Tibial artery (tissue), 4 donors: Measurements from ENCODE around the gene HELZ2.

Experiments
- DNase-seq, 2 donors: peaks; one replicate each; pipeline ENCODE4 v3.0.0-alpha.2; 2019
- H3K27ac ChIP-seq, 2 donors: fragments of 200-600 bp; sonication (generic) in 1 of 2; 1 replicate in 1 of 2; 2 replicates in 1 of 2; pipeline ENCODE4 v1.5.1; 2018 to 2019; ENCODE audit warnings: mild to moderate bottlenecking in 1 of 2
- H3K27me3 ChIP-seq, 2 donors: fragments of 200-600 bp; sonication (generic) in 1 of 2; one replicate each; pipeline versions ENCODE4 v1.5.1 to v1.6.0; 2016 to 2019
- H3K36me3 ChIP-seq, 3 donors: fragments of 200-600 bp; sonication (generic) in 2 of 3; one replicate each; pipeline ENCODE4 v1.5.1; 2016 to 2019; ENCODE audit warnings: mild to moderate bottlenecking in 2 of 3
- H3K4me1 ChIP-seq, 4 donors: fragments of 200-600 bp; sonication (generic) in 2 of 4; 1 replicate in 3 of 4; 2 replicates in 1 of 4; pipeline ENCODE4 v1.5.1; 2016 to 2019
- H3K4me3 ChIP-seq, 2 donors: fragments of 200-600 bp; sonication (generic) in 1 of 2; 1 replicate in 1 of 2; 2 replicates in 1 of 2; pipeline ENCODE4 v1.5.1; 2018 to 2019; ENCODE audit warnings: mild to moderate bottlenecking in 2 of 2
- H3K9me3 ChIP-seq, 3 donors: fragments of 200-600 bp; sonication (generic) in 1 of 3; one replicate each; pipeline ENCODE4 v1.5.1; 2016 to 2019
- intact Hi-C: fragments of 100-400 bp; cut with DNase I; formaldehyde crosslinking; loops from one replicate; pipeline ENCODE4 v1.15.0; 2023; ENCODE audit warnings: low total_unique reads
- TF ChIP-seq, protein P1 (sequence below), 2 experiments: fragments of 200-600 bp in 1 of 2; fragments of 450-650 bp in 1 of 2; IDR thresholded peaks; one replicate each; pipeline ENCODE4 v1.5.1; 2017 to 2019; ENCODE audit warnings: antibody characterized with exemption in 2 of 2, mild to moderate bottlenecking in 1 of 2, moderate library complexity in 1 of 2

Gene HELZ2

DNA sequence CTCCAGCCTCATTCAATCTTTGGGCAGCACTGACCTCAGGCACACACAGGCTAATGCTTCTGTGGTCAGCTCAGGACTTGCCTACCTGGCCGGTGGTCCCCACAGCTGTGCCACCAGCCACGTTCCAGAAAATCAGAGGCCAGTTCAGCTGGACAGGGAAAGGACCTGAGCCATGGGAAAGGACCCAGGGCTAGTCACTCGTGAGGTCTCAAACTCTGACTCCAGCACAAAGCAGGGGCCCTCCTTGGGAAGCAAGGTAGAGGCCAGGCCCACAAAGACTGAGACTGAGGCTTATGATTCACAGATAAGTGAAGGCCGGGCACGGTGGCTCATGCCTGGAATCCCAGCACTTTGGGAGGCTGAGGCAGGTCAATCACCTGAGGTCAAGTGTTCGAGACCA lies 22.4 kb upstream of the HELZ2 start:
- intact Hi-C loops, result no loop called here
- no peak overlapping the region for H3K27ac ChIP-seq
- TF ChIP-seq, protein P1, sequence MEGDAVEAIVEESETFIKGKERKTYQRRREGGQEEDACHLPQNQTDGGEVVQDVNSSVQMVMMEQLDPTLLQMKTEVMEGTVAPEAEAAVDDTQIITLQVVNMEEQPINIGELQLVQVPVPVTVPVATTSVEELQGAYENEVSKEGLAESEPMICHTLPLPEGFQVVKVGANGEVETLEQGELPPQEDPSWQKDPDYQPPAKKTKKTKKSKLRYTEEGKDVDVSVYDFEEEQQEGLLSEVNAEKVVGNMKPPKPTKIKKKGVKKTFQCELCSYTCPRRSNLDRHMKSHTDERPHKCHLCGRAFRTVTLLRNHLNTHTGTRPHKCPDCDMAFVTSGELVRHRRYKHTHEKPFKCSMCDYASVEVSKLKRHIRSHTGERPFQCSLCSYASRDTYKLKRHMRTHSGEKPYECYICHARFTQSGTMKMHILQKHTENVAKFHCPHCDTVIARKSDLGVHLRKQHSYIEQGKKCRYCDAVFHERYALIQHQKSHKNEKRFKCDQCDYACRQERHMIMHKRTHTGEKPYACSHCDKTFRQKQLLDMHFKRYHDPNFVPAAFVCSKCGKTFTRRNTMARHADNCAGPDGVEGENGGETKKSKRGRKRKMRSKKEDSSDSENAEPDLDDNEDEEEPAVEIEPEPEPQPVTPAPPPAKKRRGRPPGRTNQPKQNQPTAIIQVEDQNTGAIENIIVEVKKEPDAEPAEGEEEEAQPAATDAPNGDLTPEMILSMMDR (IDR thresholded peaks at IDR 0.05), result no peak
- no peaks in the 10 kb centered on the region for H3K9me3 ChIP-seq
- H3K4me3 ChIP-seq, result no peak overlapping the region
- no peaks in the 10 kb centered on the region for H3K4me1 ChIP-seq
- H3K27me3 ChIP-seq, result no peaks in the 10 kb centered on the region
- peaks cover 45 to 93% (median 71%) of the 10 kb centered on the region in 3 donors for H3K36me3 ChIP-seq
- DNase-seq, result no peak

DNA sequence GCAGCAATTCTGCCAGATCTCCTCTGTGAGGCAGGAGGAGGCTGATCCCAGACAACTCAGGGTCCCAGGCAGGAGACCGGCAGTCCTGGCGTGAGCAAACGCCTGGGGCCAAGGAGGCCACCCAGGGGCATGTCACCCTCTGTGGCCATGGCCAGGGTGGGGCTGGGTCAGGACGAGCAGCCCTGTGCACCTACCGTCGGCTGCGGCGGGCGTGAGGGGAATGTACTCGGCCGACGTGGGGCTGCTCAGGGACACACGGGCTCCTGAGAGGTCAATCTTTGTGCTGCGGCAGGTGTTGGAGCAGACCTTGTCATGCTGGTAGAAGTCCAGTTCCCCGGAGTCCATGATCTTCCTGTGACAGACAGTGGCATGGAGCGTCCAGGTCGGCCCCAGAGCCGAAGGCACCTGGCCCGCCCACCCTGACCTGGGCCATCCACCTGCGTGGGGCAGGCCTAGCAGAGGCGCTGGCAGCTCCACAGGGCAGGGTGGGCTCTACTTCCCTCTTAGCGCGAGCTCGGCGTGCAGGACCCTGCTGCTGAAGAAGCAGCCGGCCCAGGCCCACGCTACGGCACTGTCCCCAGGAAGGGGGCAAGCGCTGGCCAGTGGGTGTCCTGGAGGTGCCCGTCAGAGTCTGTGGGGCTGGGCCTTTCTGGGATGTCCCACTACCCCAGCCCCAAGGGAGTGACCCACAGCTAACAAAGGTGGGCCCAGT lies 21.5 kb upstream of the HELZ2 start:
- H3K9me3 ChIP-seq, result no peaks in the 10 kb centered on the region
- H3K4me1 ChIP-seq, result no peaks in the 10 kb centered on the region
- no peak overlapping the region for H3K27ac ChIP-seq
- H3K36me3 ChIP-seq, result peaks cover 45 to 93% (median 74%) of the 10 kb centered on the region in 3 donors
- intact Hi-C loops, result no loop called here
- TF ChIP-seq, protein P1 (IDR thresholded peaks at IDR 0.05), result no peak
- H3K4me3 ChIP-seq, result no peak overlapping the region
- no peaks in the 10 kb centered on the region for H3K27me3 ChIP-seq
- no peak for DNase-seq

DNA sequence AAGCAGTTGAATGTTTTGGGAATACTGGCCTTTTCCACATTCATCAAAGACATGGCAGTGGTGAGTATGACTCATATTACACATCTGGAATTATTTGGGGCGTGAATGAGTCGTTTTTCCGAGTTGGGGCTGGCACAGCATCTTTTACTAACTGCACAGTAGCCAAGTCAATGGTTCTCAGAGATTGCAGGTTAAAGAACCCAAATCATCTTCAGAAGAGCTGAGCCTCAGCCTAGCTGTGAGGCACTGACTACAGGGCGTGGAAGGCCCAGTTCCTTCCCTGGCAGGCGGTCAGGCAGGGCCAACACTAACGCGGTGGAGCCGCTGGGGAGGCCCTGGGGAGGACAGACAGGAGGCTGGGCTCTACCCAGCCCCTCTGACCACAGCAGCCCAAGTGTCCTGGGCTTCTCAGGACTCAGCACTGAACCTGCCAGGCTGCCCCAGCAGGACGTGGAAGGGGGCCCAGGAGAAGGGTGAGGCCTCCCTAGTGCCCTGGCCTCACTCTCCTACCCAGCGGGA lies 20.1 kb upstream of the HELZ2 start:
- DNase-seq, result no peak
- no peaks in the 10 kb centered on the region for H3K4me1 ChIP-seq
- TF ChIP-seq, protein P1 (IDR thresholded peaks at IDR 0.05), result no peak
- no peaks in the 10 kb centered on the region for H3K27me3 ChIP-seq
- intact Hi-C loops, result no loop called here
- no peak overlapping the region for H3K4me3 ChIP-seq
- H3K9me3 ChIP-seq, result no peaks in the 10 kb centered on the region
- H3K36me3 ChIP-seq, result peaks cover 47 to 93% (median 79%) of the 10 kb centered on the region in 3 donors
- H3K27ac ChIP-seq, result no peak overlapping the region

DNA sequence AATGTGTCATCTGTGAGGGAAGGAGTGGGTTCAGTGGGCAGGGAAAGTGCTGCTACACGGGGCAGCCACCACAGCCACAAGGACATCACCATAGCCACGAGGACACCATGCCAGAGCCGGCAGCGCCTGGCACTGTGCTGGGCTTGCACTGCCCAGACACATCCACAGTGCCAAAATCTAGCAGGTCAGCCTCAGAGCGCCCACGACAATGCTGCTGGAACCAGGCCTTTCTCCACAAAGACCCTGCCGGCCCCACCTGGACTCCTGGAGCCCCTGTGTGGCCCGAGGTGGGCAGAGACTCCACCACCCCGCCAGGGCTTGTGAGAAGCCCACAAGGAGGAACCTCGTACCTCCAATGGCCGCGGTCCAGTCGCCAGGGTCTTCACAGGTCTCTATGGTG lies 18.6 kb upstream of the HELZ2 start:
- TF ChIP-seq, protein P1 (IDR thresholded peaks at IDR 0.05), result no peak
- intact Hi-C loops, result no loop called here
- H3K4me1 ChIP-seq, result no peaks in the 10 kb centered on the region
- no peak for DNase-seq
- peaks cover 50 to 93% (median 81%) of the 10 kb centered on the region in 3 donors for H3K36me3 ChIP-seq
- H3K4me3 ChIP-seq, result no peak overlapping the region
- H3K9me3 ChIP-seq, result no peaks in the 10 kb centered on the region
- no peak overlapping the region for H3K27ac ChIP-seq
- no peaks in the 10 kb centered on the region for H3K27me3 ChIP-seq

DNA sequence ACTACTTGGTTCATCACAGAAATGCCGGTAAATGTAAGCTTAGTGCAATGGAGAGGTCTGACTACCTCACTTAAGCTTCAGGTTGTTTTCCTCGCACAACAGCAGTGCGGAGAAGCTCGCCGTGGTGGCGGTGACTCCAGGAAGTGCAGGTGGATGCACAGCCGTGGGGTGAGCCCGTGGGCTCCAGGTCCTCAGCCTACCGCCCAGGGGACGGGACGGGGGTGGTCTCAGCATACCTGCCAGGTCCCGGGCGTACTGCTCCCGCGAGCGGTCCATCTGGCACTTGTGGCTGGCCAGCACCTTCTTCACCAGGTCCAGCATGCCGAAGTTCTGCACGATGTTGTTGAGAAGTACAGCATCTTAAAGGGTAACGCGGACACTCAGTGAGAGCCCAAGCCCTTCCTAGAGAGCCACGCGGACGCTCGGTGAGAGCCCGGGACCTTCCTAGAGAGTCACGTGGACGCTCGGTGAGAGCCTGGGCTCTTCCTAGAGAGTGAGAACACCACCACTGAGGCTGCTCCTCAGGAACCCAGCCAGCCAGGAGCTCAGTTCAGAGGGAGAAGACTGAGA lies 17.8 kb upstream of the HELZ2 start:
- TF ChIP-seq, protein P1 (IDR thresholded peaks at IDR 0.05), result no peak
- intact Hi-C loops, result no loop called here
- Histone ChIP-seq H3K9me3 (no peaks in the 10 kb centered on the region), H3K4me3 (no peak overlapping the region), H3K27ac (no peak overlapping the region), H3K27me3 (no peaks in the 10 kb centered on the region), H3K4me1 (no peaks in the 10 kb centered on the region), H3K36me3 (peaks cover 50 to 95% (median 75%) of the 10 kb centered on the region in 3 donors)
- no peak for DNase-seq
